H1 (cell line): ENCODE results near the gene KIFC1. TPM values are rescaled to one million over a fixed set of nuclear protein-coding genes. Genes with fewer than 3 reads are reported as not detected.

ENCODE experiments used
- CTCF ChIA-PET: fragments of 300-600 bp; sonication (Branson Sonifier 250); formaldehyde crosslinking; loops from one replicate; lab custom pipeline; 2021; ENCODE audit not compliant: partially characterized antibody; lab: Charles Lee
- POLR2A ChIA-PET: fragments of 300-600 bp; sonication (Branson Sonifier 250); formaldehyde crosslinking; loops from one replicate; lab custom pipeline; 2021; ENCODE audit warnings: inconsistent platforms; ENCODE audit not compliant: partially characterized antibody; lab: Charles Lee
- DNase-seq, 2 experiments: peaks; one replicate each; pipeline versions ENCODE4 v3.0.0 to v3.0.0-alpha.2; 2010 to 2022; ENCODE audit warnings: low spot score in 2 of 2, low read depth in 1 of 2, mixed read lengths in 1 of 2
- FAIRE-seq: peaks from 2 replicates; lab custom pipeline; 2011; peaks lifted over from hg19 to GRCh38; lab: Jason Lieb, UNC
- H2AFZ ChIP-seq: 2 replicates; pipeline ENCODE4 v1.8.1; 2012; ENCODE audit warnings: low read length, inconsistent platforms
- H2AK5ac ChIP-seq: 2 replicates; pipeline ENCODE4 v1.6.1; 2013; ENCODE audit warnings: low read depth, low read length
- H2BK120ac ChIP-seq: replicated peaks from 2 replicates; pipeline ENCODE3; 2013; ENCODE audit warnings: low read depth, low read length, inconsistent platforms
- H2BK12ac ChIP-seq: 2 replicates; pipeline ENCODE4 v1.6.1; 2013; ENCODE audit warnings: low read depth, low read length
- H2BK15ac ChIP-seq: 2 replicates; pipeline ENCODE4 v1.6.1; 2013; ENCODE audit warnings: low read length
- H2BK20ac ChIP-seq: 2 replicates; pipeline ENCODE4 v1.6.1; 2013; ENCODE audit warnings: low read length
- H2BK5ac ChIP-seq: 2 replicates; pipeline ENCODE4 v1.6.1; 2013; ENCODE audit warnings: low read depth, low read length
- H3K14ac ChIP-seq: 2 replicates; pipeline ENCODE4 v1.6.1; 2013; ENCODE audit warnings: inconsistent platforms; ENCODE audit not compliant: insufficient read length
- H3K18ac ChIP-seq: 2 replicates; pipeline ENCODE4 v1.6.1; 2013; ENCODE audit warnings: low read length; ENCODE audit errors: extremely low read depth
- H3K23ac ChIP-seq: 2 replicates; pipeline ENCODE4 v1.6.1; 2013; ENCODE audit warnings: inconsistent platforms; ENCODE audit not compliant: insufficient read length
- H3K23me2 ChIP-seq: 2 replicates; pipeline ENCODE4 v1.6.1; 2013; ENCODE audit warnings: low read depth, low read length
- H3K27ac ChIP-seq: 2 replicates; pipeline ENCODE4 v1.6.1; 2011; ENCODE audit warnings: low read depth, low read length, inconsistent platforms
- H3K27me3 ChIP-seq, 4 experiments: replicated peaks in 1 of 4; 1 replicate in 1 of 4; 2 replicates in 3 of 4; pipeline versions ENCODE4 v1.6.1 to v1.8.1; 2011 to 2013; ENCODE audit warnings: low read length in 3 of 4, mild to moderate bottlenecking in 3 of 4, inconsistent platforms in 2 of 4, mixed read lengths in 2 of 4, moderate library complexity in 1 of 4; ENCODE audit not compliant: control insufficient read depth in 3 of 4, insufficient read depth in 3 of 4; ENCODE audit errors: extremely low read depth in 1 of 4
- H3K36me3 ChIP-seq, 4 experiments: 2 replicates each; pipeline versions ENCODE4 v1.6.1 to v1.8.1; 2011 to 2013; ENCODE audit warnings: mild to moderate bottlenecking in 4 of 4, low read length in 3 of 4, moderate library complexity in 2 of 4, control low read depth in 1 of 4, inconsistent platforms in 1 of 4; ENCODE audit not compliant: insufficient read depth in 4 of 4, control insufficient read depth in 2 of 4
- H3K4ac ChIP-seq: replicated peaks from 2 replicates; pipeline ENCODE3; 2013; ENCODE audit warnings: low read length, low read depth, mixed read lengths, inconsistent platforms; ENCODE audit not compliant: insufficient read length
- H3K4me1 ChIP-seq, 4 experiments: replicated peaks in 1 of 4; 1 replicate in 1 of 4; 2 replicates in 3 of 4; pipeline versions ENCODE4 v1.6.1 to v1.8.1; 2011 to 2013; ENCODE audit warnings: low read length in 3 of 4, inconsistent platforms in 2 of 4, mixed read lengths in 1 of 4; ENCODE audit not compliant: insufficient read depth in 4 of 4, control insufficient read depth in 3 of 4
- H3K4me2 ChIP-seq, 2 experiments: 2 replicates each; pipeline versions ENCODE4 v1.6.1 to v1.8.1; 2011 to 2013; ENCODE audit warnings: low read depth in 2 of 2, low read length in 2 of 2, control low read depth in 1 of 2, inconsistent platforms in 1 of 2, mild to moderate bottlenecking in 1 of 2; ENCODE audit not compliant: insufficient read depth in 1 of 2
- H3K4me3 ChIP-seq, 4 experiments: fragments of 200-600, 300-600 bp in 1 of 4; sonication (generic), shearing (Covaris generic), sonication (Bioruptor Twin) in 1 of 4; 2 replicates each; pipeline versions ENCODE4 v1.5.1 to v1.8.1; 2011 to 2016; ENCODE audit warnings: low read length in 4 of 4, low read depth in 3 of 4, control low read depth in 2 of 4, inconsistent platforms in 2 of 4, mild to moderate bottlenecking in 2 of 4, mixed read lengths in 1 of 4, moderate library complexity in 1 of 4; ENCODE audit not compliant: insufficient read depth in 2 of 4; ENCODE audit errors: extremely low read depth in 1 of 4
- H3K56ac ChIP-seq: replicated peaks from 2 replicates; pipeline ENCODE3; 2013; ENCODE audit warnings: low read depth, mild to moderate bottlenecking, mixed read lengths, low read length, inconsistent platforms; ENCODE audit not compliant: insufficient read length
- H3K79me1 ChIP-seq: 2 replicates; pipeline ENCODE4 v1.6.1; 2013; ENCODE audit warnings: low read depth, low read length, control low read depth
- H3K79me2 ChIP-seq, 2 experiments: 2 replicates each; pipeline versions ENCODE4 v1.6.1 to v1.8.1; 2012 to 2013; ENCODE audit warnings: low read length in 2 of 2, mild to moderate bottlenecking in 2 of 2, inconsistent platforms in 1 of 2; ENCODE audit not compliant: insufficient read depth in 2 of 2, control insufficient read depth in 1 of 2
- H3K9ac ChIP-seq, 4 experiments: replicated peaks in 1 of 4; 1 replicate in 1 of 4; 2 replicates in 3 of 4; pipeline versions ENCODE4 v1.6.1 to v1.8.1; 2011 to 2013; ENCODE audit warnings: low read depth in 3 of 4, low read length in 3 of 4, control low read depth in 2 of 4, mild to moderate bottlenecking in 2 of 4, moderate library complexity in 2 of 4, inconsistent platforms in 1 of 4; ENCODE audit errors: extremely low read depth in 1 of 4
- H3K9me3 ChIP-seq, 2 experiments: 2 replicates each; pipeline versions ENCODE4 v1.6.1 to v1.8.1; 2012 to 2013; ENCODE audit warnings: mild to moderate bottlenecking in 2 of 2, moderate library complexity in 2 of 2, control low read depth in 1 of 2, inconsistent platforms in 1 of 2, low read depth in 1 of 2, low read length in 1 of 2, mixed read lengths in 1 of 2; ENCODE audit not compliant: insufficient read depth in 2 of 2
- H4K20me1 ChIP-seq, 2 experiments: replicated peaks in 1 of 2; 2 replicates each; pipeline versions ENCODE3 to v1.8.1; 2011 to 2013; ENCODE audit warnings: inconsistent platforms in 2 of 2, low read length in 2 of 2, mild to moderate bottlenecking in 1 of 2; ENCODE audit not compliant: insufficient read depth in 2 of 2, control insufficient read depth in 1 of 2
- H4K5ac ChIP-seq: 2 replicates; pipeline ENCODE4 v1.6.1; 2013; ENCODE audit warnings: low read length, low read depth, mixed read lengths, inconsistent platforms; ENCODE audit not compliant: insufficient read length
- H4K8ac ChIP-seq: 2 replicates; pipeline ENCODE4 v1.8.0; 2013; ENCODE audit warnings: mild to moderate bottlenecking, moderate library complexity, low read length, inconsistent platforms; ENCODE audit not compliant: insufficient read depth; ENCODE audit errors: extremely low read depth
- H4K91ac ChIP-seq: replicated peaks from 2 replicates; pipeline ENCODE3; 2013; ENCODE audit warnings: low read length, mixed read lengths, inconsistent platforms; ENCODE audit not compliant: insufficient read length
- CTBP2 ChIP-seq: IDR thresholded peaks from 2 replicates; pipeline ENCODE4 v1.7.0; 2011; ENCODE audit warnings: borderline replicate concordance, mild to moderate bottlenecking, moderate library complexity, mixed read lengths, low read length; ENCODE audit not compliant: insufficient read depth, insufficient read length
- EZH2 ChIP-seq: fragments of 200-600 bp; sonication (generic); IDR thresholded peaks from 2 replicates; pipeline ENCODE4 v1.7.1; 2012; ENCODE audit warnings: low read depth, mild to moderate bottlenecking, moderate library complexity, low read length, inconsistent platforms; ENCODE audit not compliant: severe bottlenecking
- FOSL1 ChIP-seq: IDR thresholded peaks from 2 replicates; pipeline ENCODE4 v1.6.1; 2011; ENCODE audit warnings: mild to moderate bottlenecking, low read depth, low read length, moderate library complexity; ENCODE audit not compliant: insufficient read depth
- JUN ChIP-seq: IDR thresholded peaks from 2 replicates; pipeline ENCODE4 v1.6.1; 2011; ENCODE audit warnings: low read depth, mild to moderate bottlenecking, improper control_type of control experiment, low read length
- MAX ChIP-seq: IDR thresholded peaks from 2 replicates; pipeline ENCODE4 v1.6.1; 2012; ENCODE audit warnings: inconsistent platforms
- RFX5 ChIP-seq: IDR thresholded peaks from 2 replicates; pipeline ENCODE4 v1.6.1; 2011; ENCODE audit warnings: low read depth, low read length, improper control_type of control experiment, borderline replicate concordance
- SRF ChIP-seq: IDR thresholded peaks from 2 replicates; pipeline ENCODE4 v1.6.1; 2011; ENCODE audit warnings: mild to moderate bottlenecking, low read depth, low read length, moderate library complexity
- TAF1 ChIP-seq: IDR thresholded peaks from 2 replicates; pipeline ENCODE4 v1.6.1; 2011; ENCODE audit warnings: mild to moderate bottlenecking, low read depth, low read length
- WGBS, 2 experiments: shearing (Covaris generic) in 1 of 2; methylation state at CpG; one replicate each; pipeline versions ENCODE4 v1.1.6 to v1.1.7; 2013 to 2015; ENCODE audit warnings: low lambda C conversion rate in 2 of 2, mixed read lengths in 2 of 2, inconsistent platforms in 1 of 2, low coverage in 1 of 2, missing lambda C conversion rate in 1 of 2; ENCODE audit not compliant: insufficient replicate concordance in 2 of 2, insufficient coverage in 1 of 2, insufficient read length in 1 of 2; ENCODE audit errors: extremely low coverage in 1 of 2, missing lambda C conversion rate in 1 of 2; 5-methylcytosine and 5-hydroxymethylcytosine counted together
- polyA plus RNA-seq, 7 experiments: library from polyadenylated mRNA; depleted of rRNA in 3 of 7; stranded (reverse) in 5 of 7; unstranded in 2 of 7; fragments of >200 nt in 5 of 7; fragments of 200-250 nt in 2 of 7; gene quantifications; 1 replicate in 5 of 7; 2 replicates in 1 of 7; 4 replicates in 1 of 7; pipeline versions ENCODE4 v1.2.1 to v1.2.3, GENCODE V29; 2011 to 2013; ENCODE audit warnings: missing spikeins in 2 of 7, mixed read lengths in 2 of 7
- total RNA-seq: library from RNA; stranded (reverse); fragmentation: NEBNext Ultra II Directional; extraction: Animal tissue kit (Norgen Biotek cat#: 25700); gene quantifications from 2 replicates; pipeline ENCODE4 v1.2.1, GENCODE V29; 2021
- TF ChIP-seq, protein P1 (sequence below): IDR thresholded peaks from 2 replicates; pipeline ENCODE4 v1.6.1; 2012; ENCODE audit warnings: inconsistent platforms

Gene KIFC1
- total and polyA plus RNA-seq, 2 of the 8 experiments (the other 6 are each of a cell fraction or from before 2014, with no cell fraction given), result 46.6 to 64.3 TPM

DNA sequence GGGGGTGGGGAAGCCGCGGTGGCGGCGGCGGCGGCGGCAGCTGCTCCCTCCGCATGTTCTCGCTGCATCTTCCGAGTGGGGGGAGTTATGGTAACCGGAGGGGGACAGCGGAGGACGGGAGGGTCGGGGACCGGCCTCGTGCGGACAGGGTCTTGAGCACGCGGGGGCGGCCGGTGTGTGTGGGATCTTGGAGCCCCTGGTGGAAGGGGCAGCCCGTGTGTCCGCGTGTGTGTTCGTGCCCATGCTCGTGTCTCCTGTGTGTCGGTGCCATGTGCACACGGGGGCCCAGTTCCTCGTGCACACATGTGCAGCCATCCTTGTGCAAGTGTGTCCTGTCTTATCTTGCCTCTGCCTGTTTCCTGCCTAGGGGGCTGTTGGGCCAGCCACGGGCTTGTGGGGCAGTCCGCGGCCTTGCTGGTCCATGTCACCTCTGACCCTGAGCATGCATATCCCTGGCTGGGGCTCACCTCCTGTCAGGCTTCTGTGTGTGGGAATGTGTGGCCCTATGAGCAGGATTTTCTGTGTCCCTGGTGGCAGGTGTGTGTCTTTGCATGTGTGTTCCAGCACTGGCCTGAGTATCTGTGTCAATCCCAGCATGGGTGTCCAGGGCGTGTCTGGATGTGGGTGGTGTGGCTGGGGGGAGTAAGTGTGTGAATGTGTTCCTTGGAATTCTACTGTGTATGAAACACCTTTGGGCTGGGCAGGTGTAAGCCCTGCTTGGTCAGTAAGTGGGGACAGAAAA is 36.8 kb downstream of the KIFC1 start:
- H3K4ac ChIP-seq, result no peak overlapping the region
- 0 out of 2 replicates have a peak overlapping the region, but pooled peaks have one; percentile 22 for H4K8ac ChIP-seq
- H3K18ac ChIP-seq, result peak overlapping the region; percentile 95; the same call in 1 of the 2 replicates
- H3K79me2 ChIP-seq, result peaks cover 13 to 67% of the 10 kb centered on the region in 2 experiments
- H3K4me2 ChIP-seq, result peak overlapping the region; percentile 83 to 91
- H3K4me3 ChIP-seq, result peak overlapping the region; percentile 27 to 62 (median 45); a peak in 7 of 8 replicates
- H4K5ac ChIP-seq, result no peak overlapping the region
- no peak overlapping the region for H3K23ac ChIP-seq
- H3K27me3 ChIP-seq, result no peaks in the 10 kb centered on the region
- 0 out of 2 replicates have a peak overlapping the region, but pooled peaks have one; percentile 0 for H2BK15ac ChIP-seq
- H3K36me3 ChIP-seq, result peaks cover 0 to 8% (median 5%) of the 10 kb centered on the region in 4 experiments; a peak in 4 of 8 replicates
- peaks cover 15 to 52% (median 26%) of the 10 kb centered on the region in 4 experiments for H3K4me1 ChIP-seq
- no peaks in the 10 kb centered on the region for H3K9me3 ChIP-seq
- peaks cover 17% of the 10 kb centered on the region for H3K79me1 ChIP-seq
- no peak overlapping the region for H3K56ac ChIP-seq
- peaks cover 38% of the 10 kb centered on the region for H3K23me2 ChIP-seq
- H2BK20ac ChIP-seq, result no peak overlapping the region
- no peak for FAIRE-seq
- H3K14ac ChIP-seq, result no peak overlapping the region
- H4K91ac ChIP-seq, result peak overlapping the region; percentile 64
- H2AFZ ChIP-seq, result no peak overlapping the region
- WGBS, 2 experiments, result 38% methylated on average over 20 of the region's 33 CpGs; no CpG with 5 or more reads in 1 of the 2 experiments
- ChIA-PET CTCF (interaction anchor here (0.7 to 4.1 kb wide), 5 partner anchors 12 to 189 kb away, joined by 3 to 22 read pairs (median 4); no protein-coding TSS in a partner anchor), POLR2A (interaction anchor here (0.8 to 14.8 kb wide), 6 partner anchors 10 to 129 kb away, joined by 3 to 381 read pairs (median 30); partner anchors contain the start of genes CUTA, PHF1, RGL2 and SYNGAP1)
- peak overlapping the region; percentile 88; the same call in 1 of the 2 replicates for H2BK5ac ChIP-seq
- 0 out of 2 replicates have a peak overlapping the region, but pooled peaks have one; percentile 1 for H2AK5ac ChIP-seq
- peaks cover 0 to 12% of the 10 kb centered on the region in 2 experiments for H4K20me1 ChIP-seq
- H2BK120ac ChIP-seq, result no peak overlapping the region
- H2BK12ac ChIP-seq, result peak overlapping the region; percentile 98; the same call in 1 of the 2 replicates
- DNase-seq, result no peak
- H3K27ac ChIP-seq, result 0 out of 2 replicates have a peak overlapping the region, but pooled peaks have one; percentile 43
- H3K9ac ChIP-seq, result peak overlapping the region in 2 of 4 experiments; percentile 9 to 11; a peak in 2 of 7 replicates
- TF ChIP-seq JUN (no peak), RFX5 (no peak), EZH2 (no peak), CTBP2 (no peak), SRF (no peak), MAX (peak; percentile 65), TAF1 (no peak), FOSL1 (no peak)
- TF ChIP-seq, protein P1, sequence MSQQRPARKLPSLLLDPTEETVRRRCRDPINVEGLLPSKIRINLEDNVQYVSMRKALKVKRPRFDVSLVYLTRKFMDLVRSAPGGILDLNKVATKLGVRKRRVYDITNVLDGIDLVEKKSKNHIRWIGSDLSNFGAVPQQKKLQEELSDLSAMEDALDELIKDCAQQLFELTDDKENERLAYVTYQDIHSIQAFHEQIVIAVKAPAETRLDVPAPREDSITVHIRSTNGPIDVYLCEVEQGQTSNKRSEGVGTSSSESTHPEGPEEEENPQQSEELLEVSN, result no peak
